A549 (cell line): Measurements from ENCODE around the gene HMCN1.

Experiments used
- CHD2 ChIP-seq: fragments of 150-350 bp; IDR thresholded peaks from 2 replicates; pipeline ENCODE4 v1.6.1; 2014; ENCODE audit warnings: low read length; ENCODE audit not compliant: partially characterized antibody
- CTCF ChIP-seq: fragments of >200 bp; sonication (Bioruptor Twin); formaldehyde crosslinking; IDR thresholded peaks from 3 replicates; pipeline ENCODE4 v1.5.1; 2016
- GATA3 ChIP-seq: IDR thresholded peaks from 2 replicates; pipeline ENCODE4 v1.6.1; 2012; ENCODE audit warnings: borderline replicate concordance
- KDM1A ChIP-seq: fragments of 200-600 bp; sonication (generic); IDR thresholded peaks from 2 replicates; pipeline ENCODE4 v1.6.1; 2016; ENCODE audit warnings: low read depth, mild to moderate bottlenecking
- MAFK ChIP-seq: fragments of 450-650 bp; IDR thresholded peaks from 2 replicates; pipeline ENCODE4 v1.6.1; 2014; ENCODE audit not compliant: partially characterized antibody
- NR3C1 ChIP-seq: fragments of >200 bp; sonication (Bioruptor Twin); formaldehyde crosslinking; IDR thresholded peaks from 3 replicates; pipeline ENCODE4 v1.6.1; 2017
- POLR2A ChIP-seq: IDR thresholded peaks from 2 replicates; pipeline ENCODE4 v1.6.1; 2012; ENCODE audit warnings: mild to moderate bottlenecking, low read length
- TF ChIP-seq, protein P1 (sequence below): fragments of 200-600 bp; sonication (generic); IDR thresholded peaks from 2 replicates; pipeline ENCODE4 v1.6.1; 2016; ENCODE audit warnings: antibody characterized with exemption, mild to moderate bottlenecking, moderate library complexity
- TF ChIP-seq, protein P2 (sequence below): IDR thresholded peaks from 2 replicates; pipeline ENCODE4 v1.6.1; 2012; ENCODE audit warnings: low read depth, borderline replicate concordance

DNA sequence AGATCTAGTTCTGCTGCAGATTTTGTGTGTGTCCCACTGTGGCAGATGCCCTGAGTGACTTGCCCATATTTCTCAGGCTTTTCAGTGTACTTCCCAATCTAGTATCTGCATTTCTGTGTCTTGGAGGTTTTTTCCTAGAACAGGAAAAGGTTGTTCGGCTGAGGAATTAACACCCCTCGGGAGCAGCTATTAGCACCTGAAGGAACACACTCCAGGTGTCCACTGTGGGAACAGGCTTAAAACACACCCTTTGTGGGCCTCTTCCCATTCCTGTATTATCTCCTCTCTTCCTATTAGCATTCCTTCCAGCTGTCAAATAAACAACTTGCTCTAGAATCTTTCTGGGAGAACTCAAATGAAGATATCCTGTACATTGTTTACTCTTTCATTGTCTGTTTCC lies 178.3 kb downstream of the HMCN1 start:
- no peak for TF ChIP-seq CTCF
- TF ChIP-seq MAFK: no peak
- TF ChIP-seq POLR2A: no peak
- no peak for TF ChIP-seq NR3C1
- TF ChIP-seq KDM1A: no peak
- no peak for TF ChIP-seq GATA3
- TF ChIP-seq, protein P1, sequence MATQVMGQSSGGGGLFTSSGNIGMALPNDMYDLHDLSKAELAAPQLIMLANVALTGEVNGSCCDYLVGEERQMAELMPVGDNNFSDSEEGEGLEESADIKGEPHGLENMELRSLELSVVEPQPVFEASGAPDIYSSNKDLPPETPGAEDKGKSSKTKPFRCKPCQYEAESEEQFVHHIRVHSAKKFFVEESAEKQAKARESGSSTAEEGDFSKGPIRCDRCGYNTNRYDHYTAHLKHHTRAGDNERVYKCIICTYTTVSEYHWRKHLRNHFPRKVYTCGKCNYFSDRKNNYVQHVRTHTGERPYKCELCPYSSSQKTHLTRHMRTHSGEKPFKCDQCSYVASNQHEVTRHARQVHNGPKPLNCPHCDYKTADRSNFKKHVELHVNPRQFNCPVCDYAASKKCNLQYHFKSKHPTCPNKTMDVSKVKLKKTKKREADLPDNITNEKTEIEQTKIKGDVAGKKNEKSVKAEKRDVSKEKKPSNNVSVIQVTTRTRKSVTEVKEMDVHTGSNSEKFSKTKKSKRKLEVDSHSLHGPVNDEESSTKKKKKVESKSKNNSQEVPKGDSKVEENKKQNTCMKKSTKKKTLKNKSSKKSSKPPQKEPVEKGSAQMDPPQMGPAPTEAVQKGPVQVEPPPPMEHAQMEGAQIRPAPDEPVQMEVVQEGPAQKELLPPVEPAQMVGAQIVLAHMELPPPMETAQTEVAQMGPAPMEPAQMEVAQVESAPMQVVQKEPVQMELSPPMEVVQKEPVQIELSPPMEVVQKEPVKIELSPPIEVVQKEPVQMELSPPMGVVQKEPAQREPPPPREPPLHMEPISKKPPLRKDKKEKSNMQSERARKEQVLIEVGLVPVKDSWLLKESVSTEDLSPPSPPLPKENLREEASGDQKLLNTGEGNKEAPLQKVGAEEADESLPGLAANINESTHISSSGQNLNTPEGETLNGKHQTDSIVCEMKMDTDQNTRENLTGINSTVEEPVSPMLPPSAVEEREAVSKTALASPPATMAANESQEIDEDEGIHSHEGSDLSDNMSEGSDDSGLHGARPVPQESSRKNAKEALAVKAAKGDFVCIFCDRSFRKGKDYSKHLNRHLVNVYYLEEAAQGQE: no peak
- TF ChIP-seq, protein P2, sequence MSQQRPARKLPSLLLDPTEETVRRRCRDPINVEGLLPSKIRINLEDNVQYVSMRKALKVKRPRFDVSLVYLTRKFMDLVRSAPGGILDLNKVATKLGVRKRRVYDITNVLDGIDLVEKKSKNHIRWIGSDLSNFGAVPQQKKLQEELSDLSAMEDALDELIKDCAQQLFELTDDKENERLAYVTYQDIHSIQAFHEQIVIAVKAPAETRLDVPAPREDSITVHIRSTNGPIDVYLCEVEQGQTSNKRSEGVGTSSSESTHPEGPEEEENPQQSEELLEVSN: no peak
- no peak for TF ChIP-seq CHD2
